NK-92 (cell line): ENCODE measurements around the gene SUSD6.

ENCODE experiments used
- DNase-seq: peaks from one replicate; lab custom pipeline; 2025; ENCODE audit not compliant: unreplicated experiment; lab: John Stamatoyannopoulos, UW

Gene SUSD6

GRCh38 chr14:69611172-69612013 lies at the start of gene SUSD6:
Gene SUSD6, plus strand, starts transcription at chr14:69611596. Its CDS starts 46,997 bp downstream, at chr14:69658593.
- peak; percentile 51 for DNase-seq

- DNase-seq, result no peak
Observed at GRCh38 chr14:69561893-69562292, 49.5 kb upstream of the SUSD6 start.

GRCh38 chr14:69567563-69567962 lies 43.8 kb upstream of the SUSD6 start:
- DNase-seq, result no peak

- DNase-seq, result no peak
Observed at GRCh38 chr14:69569859-69570258, 41.5 kb upstream of the SUSD6 start.

GRCh38 chr14:69570836-69571330 lies 40.5 kb upstream of the SUSD6 start:
- no peak for DNase-seq

- no peak for DNase-seq
Observed at GRCh38 chr14:69571449-69572029, 39.9 kb upstream of the SUSD6 start.

GRCh38 chr14:69572030-69572840 lies 39.2 kb upstream of the SUSD6 start:
- no peak for DNase-seq

- DNase-seq, result no peak
Observed at GRCh38 chr14:69572841-69573135, 38.6 kb upstream of the SUSD6 start.

GRCh38 chr14:69573205-69573830 lies 38.1 kb upstream of the SUSD6 start:
- no peak for DNase-seq

GRCh38 chr14:69573831-69574262 lies 37.5 kb upstream of the SUSD6 start:
- no peak for DNase-seq

GRCh38 chr14:69574263-69574953 lies 37.0 kb upstream of the SUSD6 start, which contains the start of gene CCDC177:
Gene CCDC177, minus strand, starts transcription at chr14:69574871. Its CDS starts 1,249 bp downstream, at chr14:69573622.
- DNase-seq, result no peak

GRCh38 chr14:69574954-69575295 lies 36.5 kb upstream of the SUSD6 start:
- DNase-seq, result no peak

- no peak for DNase-seq
Observed at GRCh38 chr14:69579476-69579875, 31.9 kb upstream of the SUSD6 start.

GRCh38 chr14:69580009-69580577 lies 31.3 kb upstream of the SUSD6 start:
- DNase-seq, result no peak

GRCh38 chr14:69581316-69581935 lies 30.0 kb upstream of the SUSD6 start:
- no peak for DNase-seq

- DNase-seq, result no peak
Observed at GRCh38 chr14:69582212-69582611, 29.2 kb upstream of the SUSD6 start.

GRCh38 chr14:69582829-69583228 lies 28.6 kb upstream of the SUSD6 start:
- no peak for DNase-seq

- DNase-seq, result no peak
Observed at GRCh38 chr14:69584389-69584788, 27.0 kb upstream of the SUSD6 start.

- no peak for DNase-seq
Observed at GRCh38 chr14:69586404-69586803, 25.0 kb upstream of the SUSD6 start.

GRCh38 chr14:69587389-69587788 lies 24.0 kb upstream of the SUSD6 start:
- no peak for DNase-seq
